ENCODE measurements around the gene SHLD1. TPM values are rescaled to one million over a fixed set of nuclear protein-coding genes. Genes with fewer than 3 reads are reported as not detected.

Gene SHLD1
- total RNA-seq, 1 donor from 2014 or later, result 5.7 TPM

- Histone ChIP-seq H3K36me3 (no peaks in the 10 kb centered on the region), H3K27ac (replicated peaks) (no peak overlapping the region), H3K4me3 (no peak overlapping the region), H3K4me1 (no peaks in the 10 kb centered on the region), H3K27me3 (ENCODE audit: low read depth) (peaks cover 9% of the 10 kb centered on the region), H3K9me3 (replicated peaks) (no peaks in the 10 kb centered on the region)
- DNase-seq, result no peak
- TF ChIP-seq, protein P1, sequence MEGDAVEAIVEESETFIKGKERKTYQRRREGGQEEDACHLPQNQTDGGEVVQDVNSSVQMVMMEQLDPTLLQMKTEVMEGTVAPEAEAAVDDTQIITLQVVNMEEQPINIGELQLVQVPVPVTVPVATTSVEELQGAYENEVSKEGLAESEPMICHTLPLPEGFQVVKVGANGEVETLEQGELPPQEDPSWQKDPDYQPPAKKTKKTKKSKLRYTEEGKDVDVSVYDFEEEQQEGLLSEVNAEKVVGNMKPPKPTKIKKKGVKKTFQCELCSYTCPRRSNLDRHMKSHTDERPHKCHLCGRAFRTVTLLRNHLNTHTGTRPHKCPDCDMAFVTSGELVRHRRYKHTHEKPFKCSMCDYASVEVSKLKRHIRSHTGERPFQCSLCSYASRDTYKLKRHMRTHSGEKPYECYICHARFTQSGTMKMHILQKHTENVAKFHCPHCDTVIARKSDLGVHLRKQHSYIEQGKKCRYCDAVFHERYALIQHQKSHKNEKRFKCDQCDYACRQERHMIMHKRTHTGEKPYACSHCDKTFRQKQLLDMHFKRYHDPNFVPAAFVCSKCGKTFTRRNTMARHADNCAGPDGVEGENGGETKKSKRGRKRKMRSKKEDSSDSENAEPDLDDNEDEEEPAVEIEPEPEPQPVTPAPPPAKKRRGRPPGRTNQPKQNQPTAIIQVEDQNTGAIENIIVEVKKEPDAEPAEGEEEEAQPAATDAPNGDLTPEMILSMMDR (IDR thresholded peaks at IDR 0.05; ENCODE audit: borderline replicate concordance), result no peak
- intact Hi-C loops (cut with micrococcal nuclease), result no loop called here
These were observed 150.7 kb downstream of the SHLD1 start for GRCh38 chr20:5900908-5901307.

GRCh38 chr20:5908981-5909380 is 158.8 kb downstream of the SHLD1 start:
- H3K27me3 ChIP-seq (ENCODE audit: low read depth), result peaks cover 45% of the 10 kb centered on the region
- peaks cover 7% of the 10 kb centered on the region for H3K4me1 ChIP-seq
- H3K27ac ChIP-seq (replicated peaks), result no peak overlapping the region
- TF ChIP-seq, protein P1 (IDR thresholded peaks at IDR 0.05; ENCODE audit: borderline replicate concordance), result no peak
- H3K4me3 ChIP-seq, result no peak overlapping the region
- no peaks in the 10 kb centered on the region for H3K36me3 ChIP-seq
- intact Hi-C loops (cut with micrococcal nuclease), result no loop called here
- DNase-seq, result no peak
- no peaks in the 10 kb centered on the region for H3K9me3 ChIP-seq (replicated peaks)

GRCh38 chr20:5910186-5910585 is 160.0 kb downstream of the SHLD1 start:
- TF ChIP-seq, protein P1 (IDR thresholded peaks at IDR 0.05; ENCODE audit: borderline replicate concordance), result no peak
- no peak overlapping the region for H3K4me3 ChIP-seq
- intact Hi-C loops (cut with micrococcal nuclease), result no loop called here
- no peaks in the 10 kb centered on the region for H3K36me3 ChIP-seq
- DNase-seq, result no peak
- peaks cover 52% of the 10 kb centered on the region for H3K27me3 ChIP-seq (ENCODE audit: low read depth)
- no peak overlapping the region for H3K27ac ChIP-seq (replicated peaks)
- H3K9me3 ChIP-seq (replicated peaks), result no peaks in the 10 kb centered on the region
- peaks cover 7% of the 10 kb centered on the region for H3K4me1 ChIP-seq

GRCh38 chr20:5913166-5913565 is 163.0 kb downstream of the SHLD1 start:
- H3K27me3 ChIP-seq (ENCODE audit: low read depth), result peaks cover 49% of the 10 kb centered on the region
- TF ChIP-seq, protein P1 (IDR thresholded peaks at IDR 0.05; ENCODE audit: borderline replicate concordance), result no peak

More at GRCh38 chr20:5913166-5913565, 163.0 kb downstream of the SHLD1 start:
- no peak overlapping the region for H3K4me3 ChIP-seq
- H3K4me1 ChIP-seq, result peaks cover 7% of the 10 kb centered on the region
- no peak for DNase-seq
- H3K27ac ChIP-seq (replicated peaks), result no peak overlapping the region
- no peaks in the 10 kb centered on the region for H3K9me3 ChIP-seq (replicated peaks)
- H3K36me3 ChIP-seq, result no peaks in the 10 kb centered on the region
- intact Hi-C loops (cut with micrococcal nuclease), result no loop called here

Other genes with a start within 250 kb of the SHLD1 start
- 20.5 TPM for gene GPCPD1, start 139.4 kb upstream of the SHLD1 start, total RNA-seq
- gene CHGB, start 161.1 kb downstream of the SHLD1 start, total RNA-seq, result 10.6 TPM
- 7.2 TPM for gene TRMT6, start 200.1 kb downstream of the SHLD1 start, total RNA-seq
- gene MCM8, start 200.3 kb downstream of the SHLD1 start, total RNA-seq, result 6.9 TPM

Measured in left ventricle myocardium inferior (tissue), 1 donor.